ENCODE measurements around the gene RNF126. TPM values are rescaled to one million over a fixed set of nuclear protein-coding genes. Genes with fewer than 3 reads are reported as not detected.
A peak's percentile ranks its signal among the peaks of the same experiment; 100 is the strongest.

The RNF126 gene
- total and polyA plus RNA-seq, 2 donors = 16.1 to 38.2 TPM

DNA sequence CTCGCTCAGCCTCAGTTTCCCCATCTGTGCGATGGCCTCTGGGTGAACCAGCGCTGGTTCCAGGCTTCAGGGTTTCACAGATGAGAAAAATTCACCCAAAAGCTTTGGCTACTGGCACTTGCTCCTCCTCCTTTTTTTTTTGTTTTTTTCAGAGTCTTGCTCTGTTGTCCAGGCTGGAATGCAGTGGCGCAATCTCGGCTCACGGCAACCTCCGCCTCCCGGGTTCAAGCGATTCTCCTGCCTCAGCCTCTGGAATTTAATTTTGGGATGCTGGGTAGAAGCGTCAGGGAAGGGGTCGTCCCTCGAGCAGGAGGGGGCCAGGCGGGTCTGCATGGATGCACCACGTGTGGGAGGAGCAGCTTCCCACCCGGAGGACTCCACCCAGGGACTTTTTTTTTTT is 25.2 kb upstream of the RNF126 start:
- H3K27ac ChIP-seq (ENCODE audit: low read depth in 1 of 2, low read length in 1 of 2) = no peak overlapping the region
- H3K27me3 ChIP-seq (ENCODE audit: control insufficient read depth in 2 of 2, insufficient read depth in 1 of 2, low read length in 1 of 2) = peaks cover 0 to 1% of the 10 kb centered on the region in 2 donors
- peaks cover 0 to 8% of the 10 kb centered on the region in 2 donors for H3K9me3 ChIP-seq (ENCODE audit: control insufficient read depth in 2 of 2, insufficient read depth in 1 of 2, low read length in 1 of 2)
- no peaks in the 10 kb centered on the region for H3K4me1 ChIP-seq (ENCODE audit: control insufficient read depth in 2 of 2, insufficient read depth in 2 of 2, low read length in 2 of 2)
- DNase-seq (ENCODE audit: low read depth in 6 of 9, low spot score in 9 of 9) = no peak
- WGBS = 93% methylated on average over 15 of the region's 15 CpGs
- no peak overlapping the region for H3K4me3 ChIP-seq (ENCODE audit: low read length in 2 of 2)
- H3K36me3 ChIP-seq (ENCODE audit: control insufficient read depth in 2 of 2, insufficient read depth in 2 of 2, low read length in 1 of 2) = no peaks in the 10 kb centered on the region

DNA sequence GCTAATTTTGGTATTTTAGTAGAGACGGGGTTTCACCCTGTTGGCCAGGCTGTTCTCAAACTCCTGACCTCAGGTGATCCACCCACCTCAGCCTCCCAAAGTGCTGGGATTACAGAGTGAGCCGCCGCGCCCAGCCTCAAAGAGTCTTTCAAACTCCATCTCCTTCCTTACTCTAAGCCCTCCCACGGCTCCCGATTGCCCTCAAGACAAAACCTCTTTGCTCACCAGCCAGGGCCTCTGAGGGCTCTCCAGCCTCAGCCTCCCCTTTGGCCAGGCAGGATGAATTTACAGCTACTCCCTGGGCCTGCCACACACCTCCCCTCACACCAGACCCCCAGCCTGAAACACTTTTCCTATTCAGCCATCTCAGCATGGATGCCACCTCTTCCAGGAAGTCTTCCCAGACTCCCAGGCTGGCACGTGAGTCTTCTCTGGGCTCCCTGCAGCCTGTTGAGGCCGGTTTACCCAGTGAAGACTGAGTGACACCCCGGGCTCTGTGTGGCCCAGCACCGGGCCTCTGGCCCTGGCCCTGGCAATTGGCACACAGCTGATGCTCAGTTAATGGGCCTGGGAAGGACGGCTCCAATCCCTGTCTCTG is 24.7 kb upstream of the RNF126 start:
- Histone ChIP-seq H3K27ac (ENCODE audit: low read depth in 1 of 2, low read length in 1 of 2) (no peak overlapping the region), H3K36me3 (ENCODE audit: control insufficient read depth in 2 of 2, insufficient read depth in 2 of 2, low read length in 1 of 2) (no peaks in the 10 kb centered on the region), H3K4me3 (ENCODE audit: low read length in 2 of 2) (no peak overlapping the region), H3K9me3 (ENCODE audit: control insufficient read depth in 2 of 2, insufficient read depth in 1 of 2, low read length in 1 of 2) (peaks cover 0 to 8% of the 10 kb centered on the region in 2 donors), H3K4me1 (ENCODE audit: control insufficient read depth in 2 of 2, insufficient read depth in 2 of 2, low read length in 2 of 2) (no peaks in the 10 kb centered on the region), H3K27me3 (ENCODE audit: control insufficient read depth in 2 of 2, insufficient read depth in 1 of 2, low read length in 1 of 2) (no peaks in the 10 kb centered on the region)
- WGBS = 96% methylated on average over 11 of the region's 11 CpGs
- no peak for DNase-seq (ENCODE audit: low read depth in 6 of 9, low spot score in 9 of 9)

DNA sequence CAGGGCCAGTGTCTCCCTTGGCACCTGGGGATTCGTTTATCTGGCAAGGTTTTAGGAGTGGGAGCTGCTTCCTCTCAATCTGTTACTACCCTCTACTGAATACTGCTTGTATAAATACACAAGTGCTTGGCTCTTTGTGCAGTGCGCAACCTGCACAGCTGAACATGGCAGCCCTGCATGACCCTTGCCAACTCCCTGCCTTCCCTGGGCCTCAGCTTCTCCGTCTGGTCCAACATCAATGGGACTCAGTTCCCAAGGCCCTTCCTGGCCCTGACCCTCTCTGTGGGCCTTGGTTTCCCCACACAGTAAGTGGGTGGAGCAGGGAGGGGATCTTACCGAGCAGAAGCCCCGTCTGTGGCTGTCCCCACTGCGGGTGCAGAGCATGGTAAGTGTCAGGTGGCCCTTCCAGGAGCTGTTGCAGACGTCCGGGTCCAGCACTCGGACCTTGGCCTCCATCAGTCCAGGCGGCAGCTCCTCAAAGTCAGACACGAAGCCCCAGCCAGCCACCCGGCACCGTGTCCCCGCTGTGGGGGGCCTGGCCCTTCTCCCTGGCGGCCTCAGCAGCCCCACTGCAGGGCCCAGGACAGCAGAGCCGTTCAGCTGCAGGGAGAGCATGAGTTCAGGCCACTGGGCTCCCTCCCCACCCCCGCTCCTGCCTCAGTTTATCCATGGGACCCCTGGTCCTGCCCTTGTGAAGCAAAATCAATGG is 23.7 kb upstream of the RNF126 start:
- WGBS = 83% methylated on average over 17 of the region's 17 CpGs
- Histone ChIP-seq H3K9me3 (ENCODE audit: control insufficient read depth in 2 of 2, insufficient read depth in 1 of 2, low read length in 1 of 2) (peaks cover 0 to 8% of the 10 kb centered on the region in 2 donors), H3K36me3 (ENCODE audit: control insufficient read depth in 2 of 2, insufficient read depth in 2 of 2, low read length in 1 of 2) (no peaks in the 10 kb centered on the region), H3K27ac (ENCODE audit: low read depth in 1 of 2, low read length in 1 of 2) (no peak overlapping the region), H3K27me3 (ENCODE audit: control insufficient read depth in 2 of 2, insufficient read depth in 1 of 2, low read length in 1 of 2) (no peaks in the 10 kb centered on the region), H3K4me3 (ENCODE audit: low read length in 2 of 2) (no peak overlapping the region), H3K4me1 (ENCODE audit: control insufficient read depth in 2 of 2, insufficient read depth in 2 of 2, low read length in 2 of 2) (peaks cover 0 to under 1% of the 10 kb centered on the region in 2 donors)
- DNase-seq (ENCODE audit: low read depth in 6 of 9, low spot score in 9 of 9) = no peak

DNA sequence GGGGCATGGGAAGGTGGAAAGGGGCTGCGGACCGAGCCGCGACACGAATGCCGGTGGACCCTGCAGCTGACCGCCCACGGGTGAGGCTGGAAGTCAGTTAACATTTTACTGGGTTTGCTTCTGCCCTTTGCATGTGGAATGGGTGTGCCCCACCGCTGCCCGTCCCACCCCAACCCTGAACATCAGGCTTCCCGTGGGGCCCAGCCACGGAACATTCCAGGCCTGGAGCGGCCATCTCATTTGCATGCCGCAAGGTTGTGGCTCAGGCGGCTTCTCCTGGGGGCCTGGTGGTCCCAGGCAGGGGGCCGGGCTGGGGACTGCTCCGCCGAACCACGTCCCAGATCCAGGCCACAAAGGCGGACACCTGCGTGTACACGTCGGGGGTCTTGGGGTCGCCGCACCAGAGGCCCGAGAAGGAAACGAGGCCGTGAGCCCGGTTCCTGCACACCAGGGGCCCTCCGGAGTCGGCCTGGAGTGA is 22.5 kb upstream of the RNF126 start:
- Histone ChIP-seq H3K9me3 (ENCODE audit: control insufficient read depth in 2 of 2, insufficient read depth in 1 of 2, low read length in 1 of 2) (peaks cover 0 to 11% of the 10 kb centered on the region in 2 donors), H3K27me3 (ENCODE audit: control insufficient read depth in 2 of 2, insufficient read depth in 1 of 2, low read length in 1 of 2) (no peaks in the 10 kb centered on the region), H3K4me1 (ENCODE audit: control insufficient read depth in 2 of 2, insufficient read depth in 2 of 2, low read length in 2 of 2) (peaks cover 3 to 10% of the 10 kb centered on the region in 2 donors), H3K36me3 (ENCODE audit: control insufficient read depth in 2 of 2, insufficient read depth in 2 of 2, low read length in 1 of 2) (no peaks in the 10 kb centered on the region), H3K4me3 (ENCODE audit: low read length in 2 of 2) (no peak overlapping the region), H3K27ac (ENCODE audit: low read depth in 1 of 2, low read length in 1 of 2) (no peak overlapping the region)
- DNase-seq (ENCODE audit: low read depth in 6 of 9, low spot score in 9 of 9) = no peak
- 92% methylated on average over 31 of the region's 31 CpGs for WGBS

DNA sequence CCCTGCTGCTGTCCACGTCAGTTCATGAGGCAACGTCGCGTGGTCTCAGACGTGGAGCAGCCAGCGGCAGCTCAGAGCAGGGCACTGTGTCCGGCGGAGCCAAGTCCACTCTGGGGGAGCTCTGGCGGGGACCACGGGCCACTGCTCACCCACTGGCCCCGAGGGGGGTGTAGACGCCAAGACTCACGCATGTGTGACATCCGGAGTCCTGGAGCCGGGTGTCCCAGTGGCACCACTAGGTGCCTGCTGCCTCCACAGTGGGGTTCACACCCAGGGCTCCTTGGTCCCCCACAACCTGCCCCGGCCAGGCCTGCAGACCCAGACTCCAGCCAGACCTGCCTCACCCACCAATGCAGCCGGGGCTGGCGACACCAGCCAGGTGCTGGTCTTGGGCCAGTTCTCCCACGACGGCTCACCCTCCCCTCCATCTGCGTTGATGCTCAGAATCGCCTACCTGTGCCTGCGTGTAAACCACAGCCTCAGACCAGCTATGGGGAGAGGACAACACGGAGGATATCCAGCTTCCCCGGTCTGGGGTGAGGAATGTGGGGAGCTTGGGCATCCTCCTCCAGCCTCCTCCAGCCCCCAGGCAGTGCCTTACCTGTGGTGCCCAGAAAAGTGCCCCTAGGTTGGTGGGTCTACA is 19.8 kb upstream of the RNF126 start:
- Histone ChIP-seq H3K27me3 (ENCODE audit: control insufficient read depth in 2 of 2, insufficient read depth in 1 of 2, low read length in 1 of 2) (peaks cover 5 to 20% of the 10 kb centered on the region in 2 donors), H3K9me3 (ENCODE audit: control insufficient read depth in 2 of 2, insufficient read depth in 1 of 2, low read length in 1 of 2) (peaks cover 0 to 3% of the 10 kb centered on the region in 2 donors), H3K27ac (ENCODE audit: low read depth in 1 of 2, low read length in 1 of 2) (no peak overlapping the region), H3K4me3 (ENCODE audit: low read length in 2 of 2) (no peak overlapping the region), H3K4me1 (ENCODE audit: control insufficient read depth in 2 of 2, insufficient read depth in 2 of 2, low read length in 2 of 2) (peaks cover 5 to 20% of the 10 kb centered on the region in 2 donors), H3K36me3 (ENCODE audit: control insufficient read depth in 2 of 2, insufficient read depth in 2 of 2, low read length in 1 of 2) (no peaks in the 10 kb centered on the region)
- 95% methylated on average over 25 of the region's 25 CpGs for WGBS
- DNase-seq (ENCODE audit: low read depth in 6 of 9, low spot score in 9 of 9) = no peak

DNA sequence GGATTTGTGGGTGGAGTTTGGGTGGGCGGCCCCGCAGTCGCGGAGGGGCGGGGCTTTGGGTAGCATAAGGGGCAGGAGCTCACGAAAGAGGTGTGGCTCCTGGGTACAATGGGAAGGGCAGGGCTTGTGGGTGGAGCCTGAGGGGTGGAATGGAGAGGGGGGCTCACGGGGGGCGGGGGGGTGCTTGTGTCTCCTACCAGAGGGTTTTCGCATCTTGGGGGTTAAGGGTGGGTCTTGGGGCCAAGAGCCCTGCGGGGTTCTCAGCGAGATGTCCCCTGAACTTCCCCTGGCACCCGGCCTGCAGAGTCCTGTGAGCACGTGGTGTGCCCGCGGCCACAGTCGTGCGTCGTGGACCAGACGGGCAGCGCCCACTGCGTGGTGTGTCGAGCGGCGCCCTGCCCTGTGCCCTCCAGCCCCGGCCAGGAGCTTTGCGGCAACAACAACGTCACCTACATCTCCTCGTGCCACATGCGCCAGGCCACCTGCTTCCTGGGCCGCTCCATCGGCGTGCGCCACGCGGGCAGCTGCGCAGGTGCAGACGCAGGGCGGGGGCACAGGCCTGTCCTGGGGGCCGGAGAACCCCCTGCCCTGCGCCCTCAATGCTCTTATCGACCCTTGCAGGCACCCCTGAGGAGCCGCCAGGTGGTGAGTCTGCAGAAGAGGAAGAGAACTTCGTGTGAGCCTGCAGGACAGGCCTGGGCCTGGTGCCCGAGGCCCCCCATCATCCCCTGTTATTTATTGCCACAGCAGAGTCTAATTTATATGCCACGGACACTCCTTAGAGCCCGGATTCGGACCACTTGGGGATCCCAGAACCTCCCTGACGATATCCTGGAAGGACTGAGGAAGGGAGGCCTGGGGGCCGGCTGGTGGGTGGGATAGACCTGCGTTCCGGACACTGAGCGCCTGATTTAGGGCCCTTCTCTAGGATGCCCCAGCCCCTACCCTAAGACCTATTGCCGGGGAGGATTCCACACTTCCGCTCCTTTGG is 18.3 kb upstream of the RNF126 start:
- Histone ChIP-seq H3K27me3 (ENCODE audit: control insufficient read depth in 2 of 2, insufficient read depth in 1 of 2, low read length in 1 of 2) (peaks cover 17 to 34% of the 10 kb centered on the region in 2 donors), H3K9me3 (ENCODE audit: control insufficient read depth in 2 of 2, insufficient read depth in 1 of 2, low read length in 1 of 2) (peaks cover 0 to 3% of the 10 kb centered on the region in 2 donors), H3K4me3 (ENCODE audit: low read length in 2 of 2) (peak overlapping the region in 1 of 2 donors; percentile 71), H3K36me3 (ENCODE audit: control insufficient read depth in 2 of 2, insufficient read depth in 2 of 2, low read length in 1 of 2) (no peaks in the 10 kb centered on the region), H3K4me1 (ENCODE audit: control insufficient read depth in 2 of 2, insufficient read depth in 2 of 2, low read length in 2 of 2) (peaks cover 5 to 20% of the 10 kb centered on the region in 2 donors), H3K27ac (ENCODE audit: low read depth in 1 of 2, low read length in 1 of 2) (peak overlapping the region in 1 of 2 donors; percentile 86)
- WGBS = 27% methylated on average over 54 of the region's 54 CpGs
- DNase-seq (ENCODE audit: low read depth in 6 of 9, low spot score in 9 of 9) = peak in 2 of 9 donors; percentile 29 to 81

DNA sequence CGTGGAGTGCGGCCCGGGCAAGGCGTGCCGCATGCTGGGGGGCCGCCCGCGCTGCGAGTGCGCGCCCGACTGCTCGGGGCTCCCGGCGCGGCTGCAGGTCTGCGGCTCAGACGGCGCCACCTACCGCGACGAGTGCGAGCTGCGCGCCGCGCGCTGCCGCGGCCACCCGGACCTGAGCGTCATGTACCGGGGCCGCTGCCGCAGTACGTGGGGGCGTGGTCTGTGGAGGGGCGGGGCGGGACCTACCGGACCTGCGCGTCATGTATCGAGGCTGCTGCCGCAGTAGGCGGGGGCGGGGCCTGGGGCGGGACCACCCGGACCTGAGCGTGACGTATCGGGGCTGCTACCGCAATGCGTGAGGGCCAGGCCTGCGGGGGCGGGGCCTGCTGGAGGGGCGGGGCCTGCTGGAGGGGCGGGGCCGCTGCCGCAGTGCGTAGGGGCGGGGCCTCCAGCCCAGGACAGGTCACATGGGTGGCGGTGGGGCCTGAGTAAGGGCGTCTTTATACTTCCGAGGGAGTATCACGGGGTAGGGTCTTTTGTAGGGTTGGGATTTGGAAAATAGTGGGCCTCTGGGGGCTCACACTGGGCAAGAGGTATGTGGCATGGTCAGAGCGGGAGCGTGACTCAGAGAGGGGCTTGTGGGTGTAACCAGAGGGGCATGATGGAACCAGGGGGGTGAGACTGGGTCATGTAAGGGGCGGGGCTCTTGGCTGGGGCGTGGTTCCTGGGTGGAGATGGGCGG is 17.4 kb upstream of the RNF126 start:
- DNase-seq (ENCODE audit: low read depth in 6 of 9, low spot score in 9 of 9) = peak; percentile 80 to 97 (median 92)
- Histone ChIP-seq H3K9me3 (ENCODE audit: control insufficient read depth in 2 of 2, insufficient read depth in 1 of 2, low read length in 1 of 2) (peaks cover 0 to 3% of the 10 kb centered on the region in 2 donors), H3K27ac (ENCODE audit: low read depth in 1 of 2, low read length in 1 of 2) (peak overlapping the region; percentile 74 to 86), H3K4me3 (ENCODE audit: low read length in 2 of 2) (peak overlapping the region; percentile 47 to 71), H3K36me3 (ENCODE audit: control insufficient read depth in 2 of 2, insufficient read depth in 2 of 2, low read length in 1 of 2) (no peaks in the 10 kb centered on the region), H3K27me3 (ENCODE audit: control insufficient read depth in 2 of 2, insufficient read depth in 1 of 2, low read length in 1 of 2) (peaks cover 26 to 42% of the 10 kb centered on the region in 2 donors), H3K4me1 (ENCODE audit: control insufficient read depth in 2 of 2, insufficient read depth in 2 of 2, low read length in 2 of 2) (peaks cover 5 to 20% of the 10 kb centered on the region in 2 donors)
- WGBS = under 1% methylated on average over 70 of the region's 70 CpGs

Measured in thymus (tissue), 11 donors.